ENCODE measurements around the gene METTL26. TPM values are rescaled to one million over a fixed set of nuclear protein-coding genes. Genes with fewer than 3 reads are reported as not detected.
A peak's percentile ranks its signal among the peaks of the same experiment; 100 is the strongest.

METTL26 gene
- total and polyA plus RNA-seq, 9 of the 15 experiments (the other 6 are each of a cell fraction or from before 2014, with no cell fraction given), result 7.3 to 262 (median 80.9) TPM

GRCh38 chr16:627454-628239 lies 8.5 kb downstream of the METTL26 start:
- peaks cover 24% of the 10 kb centered on the region; the same call in 2 of the 3 replicates for H3K36me3 ChIP-seq (ENCODE audit: control insufficient read depth, insufficient read depth, low read length)
- peak overlapping the region; percentile 8; the same call in 1 of the 3 replicates for H3K27ac ChIP-seq (ENCODE audit: extremely low read depth, low read depth, low read length)
- H3K9me3 ChIP-seq (replicated peaks; ENCODE audit: control insufficient read depth, insufficient read depth, low read depth, low read length), result no peaks in the 10 kb centered on the region
- ChIA-PET POLR2A (interaction anchor here (0.5 to 0.8 kb wide), 8 partner anchors 9 to 404 kb away, joined by 3 read pairs; partner anchors contain the start of gene METTL26), CTCF (ENCODE audit: low intra/inter-chr PET ratio) (no interaction called here)
- WGBS (ENCODE audit: insufficient coverage, low coverage, missing lambda C conversion rate), result 79% methylated on average over 27 of the region's 50 CpGs
- no peaks in the 10 kb centered on the region for H3K9me1 ChIP-seq (ENCODE audit: control insufficient read depth, insufficient read depth, low read length)
- H4K20me1 ChIP-seq (replicated peaks; ENCODE audit: control insufficient read depth, insufficient read depth, low read length), result no peaks in the 10 kb centered on the region
- BruUV-seq (replicated peaks), result no TSS peak
- ATAC-seq, result no peak
- H3K4me1 ChIP-seq (replicated peaks in 1 of 2; ENCODE audit: control insufficient read depth in 2 of 2, insufficient read depth in 2 of 2, low read length in 2 of 2), result peaks cover 34 to 92% of the 10 kb centered on the region in 2 experiments
- no peak for FAIRE-seq
- intact Hi-C loops (cut with micrococcal nuclease), result no loop called here
- H3K4me2 ChIP-seq (ENCODE audit: insufficient read depth, low read length), result no peak overlapping the region
- no peak overlapping the region for H3K4me3 ChIP-seq
- DNase-seq (ENCODE audit: extremely low read depth in 1 of 4, low spot score in 3 of 4), result peak in 3 of 4 experiments; percentile 30 to 63 (median 57)
- H3K9ac ChIP-seq (ENCODE audit: insufficient read depth in 1 of 2, low read depth in 2 of 2, low read length in 2 of 2), result peak overlapping the region in 1 of 2 experiments; percentile 68; a peak in 2 of 4 replicates
- in situ Hi-C loops (cut with MboI), result no loop called here
- H2AFZ ChIP-seq (ENCODE audit: low read depth, low read length), result no peak overlapping the region
- 0 out of 3 replicates have a peak, but pooled peaks cover 12% of the 10 kb centered on the region for H3K79me2 ChIP-seq (ENCODE audit: control insufficient read depth, insufficient read depth, low read length)
- no peaks in the 10 kb centered on the region for H3K27me3 ChIP-seq (ENCODE audit: control insufficient read depth in 2 of 2, insufficient read depth in 2 of 2, low read length in 2 of 2)
- TF ChIP-seq ZNF263 (CRISPR knock-in tag; IDR thresholded peaks at IDR 0.05; ENCODE audit: borderline replicate concordance) (0 out of 2 replicates have a peak, but pooled peaks have one; percentile 19), TAL1 (IDR thresholded peaks at IDR 0.05) (no peak), MGA (IDR thresholded peaks at IDR 0.05) (peak; percentile 42), NFIC (IDR thresholded peaks at IDR 0.05) (peak; percentile 88), ZNF57 (CRISPR knock-in tag; IDR thresholded peaks at IDR 0.05) (no peak), POLR2G (IDR thresholded peaks at IDR 0.05; ENCODE audit: low read depth, low read length) (peak; percentile 50; the same call in 1 of the 2 replicates), CHCHD3 (CRISPR knock-in tag; IDR thresholded peaks at IDR 0.05) (no peak), SRSF9 (IDR thresholded peaks at IDR 0.05; ENCODE audit: borderline replicate concordance, low read depth, low read length) (no peak), JUN (IDR thresholded peaks at IDR 0.05; ENCODE audit: borderline replicate concordance, low read depth, low read length) (no peak), JUN (CRISPR knock-in tag; IDR thresholded peaks at IDR 0.05; ENCODE audit: borderline replicate concordance) (no peak)
